ENCODE measurements around the gene PLAC9.

DNA sequence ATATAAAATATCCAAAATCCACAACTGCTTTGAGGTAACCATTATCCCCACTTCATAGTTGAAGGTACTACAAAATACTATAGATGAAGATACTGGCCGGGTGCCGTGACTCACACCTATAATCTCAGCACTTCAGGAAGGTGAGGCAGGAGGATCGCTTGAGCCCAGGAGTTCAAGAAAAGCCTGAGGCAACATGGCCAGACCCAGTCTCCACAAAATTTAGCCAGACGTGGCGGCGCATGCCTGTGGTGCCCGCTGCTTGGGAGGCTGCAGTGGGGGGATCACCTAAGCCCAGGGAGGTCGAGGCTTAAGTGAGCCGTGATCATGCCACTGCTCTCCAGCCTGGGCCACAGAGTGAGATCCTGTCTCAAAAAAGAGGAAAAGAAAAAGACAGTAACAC, 32.4 kb upstream of the PLAC9 start:
- TF ChIP-seq, protein P1, sequence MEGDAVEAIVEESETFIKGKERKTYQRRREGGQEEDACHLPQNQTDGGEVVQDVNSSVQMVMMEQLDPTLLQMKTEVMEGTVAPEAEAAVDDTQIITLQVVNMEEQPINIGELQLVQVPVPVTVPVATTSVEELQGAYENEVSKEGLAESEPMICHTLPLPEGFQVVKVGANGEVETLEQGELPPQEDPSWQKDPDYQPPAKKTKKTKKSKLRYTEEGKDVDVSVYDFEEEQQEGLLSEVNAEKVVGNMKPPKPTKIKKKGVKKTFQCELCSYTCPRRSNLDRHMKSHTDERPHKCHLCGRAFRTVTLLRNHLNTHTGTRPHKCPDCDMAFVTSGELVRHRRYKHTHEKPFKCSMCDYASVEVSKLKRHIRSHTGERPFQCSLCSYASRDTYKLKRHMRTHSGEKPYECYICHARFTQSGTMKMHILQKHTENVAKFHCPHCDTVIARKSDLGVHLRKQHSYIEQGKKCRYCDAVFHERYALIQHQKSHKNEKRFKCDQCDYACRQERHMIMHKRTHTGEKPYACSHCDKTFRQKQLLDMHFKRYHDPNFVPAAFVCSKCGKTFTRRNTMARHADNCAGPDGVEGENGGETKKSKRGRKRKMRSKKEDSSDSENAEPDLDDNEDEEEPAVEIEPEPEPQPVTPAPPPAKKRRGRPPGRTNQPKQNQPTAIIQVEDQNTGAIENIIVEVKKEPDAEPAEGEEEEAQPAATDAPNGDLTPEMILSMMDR (IDR thresholded peaks at IDR 0.05; ENCODE audit: low read depth, low read length): no peak
- TF ChIP-seq, protein P2, sequence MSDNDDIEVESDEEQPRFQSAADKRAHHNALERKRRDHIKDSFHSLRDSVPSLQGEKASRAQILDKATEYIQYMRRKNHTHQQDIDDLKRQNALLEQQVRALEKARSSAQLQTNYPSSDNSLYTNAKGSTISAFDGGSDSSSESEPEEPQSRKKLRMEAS (IDR thresholded peaks at IDR 0.05; ENCODE audit: low read depth, low read length): no peak
- TF ChIP-seq POLR2A (IDR thresholded peaks at IDR 0.05; ENCODE audit: extremely low read depth, insufficient read length): no peak
